Urinary bladder (tissue), 4 donors: ENCODE results near the gene RBPMS2. TPM values are rescaled to one million over a fixed set of nuclear protein-coding genes. Genes with fewer than 3 reads are reported as not detected.

Source experiments
- DNase-seq: peaks from one replicate; pipeline ENCODE4 v3.0.0-alpha.2; 2015; ENCODE audit errors: extremely low spot score
- H3K27ac ChIP-seq: one replicate; pipeline ENCODE4 v1.5.1; 2013; ENCODE audit warnings: low read depth, mild to moderate bottlenecking, moderate library complexity
- H3K36me3 ChIP-seq: one replicate; pipeline ENCODE4 v1.6.1; 2013; ENCODE audit warnings: mild to moderate bottlenecking, moderate library complexity; ENCODE audit not compliant: insufficient read depth
- H3K4me1 ChIP-seq: one replicate; pipeline ENCODE4 v1.6.1; 2013; ENCODE audit warnings: mild to moderate bottlenecking, moderate library complexity; ENCODE audit not compliant: insufficient read depth
- H3K4me3 ChIP-seq: one replicate; pipeline ENCODE4 v1.5.1; 2013; ENCODE audit warnings: low read depth, low read length
- WGBS: extraction: QIAGEN DNeasy Blood & Tissue Kit; methylation state at CpG from one replicate; pipeline ENCODE4 v1.1.7; 2013; 5-methylcytosine and 5-hydroxymethylcytosine counted together
- polyA plus RNA-seq: library from polyadenylated mRNA; stranded (reverse); fragments of 200-250 nt; gene quantifications from one replicate; pipeline ENCODE4 v1.2.3, GENCODE V29; 2013
- total RNA-seq: library from RNA; depleted of rRNA; stranded (reverse); fragments of >200 nt; gene quantifications from one replicate; pipeline ENCODE4 v1.2.3, GENCODE V29; 2014
- donor health status: healthy with polysubstance abuse.
- donor health status: healthy.

The RBPMS2 gene
- total and polyA plus RNA-seq, 2 donors: 4.0 to 90.9 TPM

DNA sequence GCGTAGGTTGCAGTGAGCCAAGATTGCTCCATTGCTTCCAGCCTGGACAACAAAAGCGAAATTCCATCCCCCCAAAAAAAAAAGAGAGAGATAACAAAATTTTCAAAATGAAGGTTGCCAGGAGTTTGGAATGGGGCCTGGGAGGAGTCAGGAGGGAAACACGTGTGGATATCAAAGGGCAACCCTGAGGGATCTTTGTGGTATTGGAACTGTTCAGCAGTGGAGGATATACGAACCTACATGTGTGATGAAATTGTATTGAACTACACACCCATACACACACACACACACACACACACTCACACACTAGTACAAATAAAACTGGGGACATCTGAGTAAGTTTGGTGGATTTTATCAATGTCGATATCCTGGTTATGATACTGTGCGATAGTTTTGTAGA lies 61.8 kb downstream of the RBPMS2 start:
- no peaks in the 10 kb centered on the region for H3K4me1 ChIP-seq
- 86% methylated on average over 6 of the region's 6 CpGs for WGBS
- no peaks in the 10 kb centered on the region for H3K36me3 ChIP-seq
- DNase-seq: no peak
- no peak overlapping the region for H3K27ac ChIP-seq
- no peak overlapping the region for H3K4me3 ChIP-seq

- WGBS: 83% methylated on average over 2 of the region's 2 CpGs
- no peak overlapping the region for H3K27ac ChIP-seq
- H3K36me3 ChIP-seq: no peaks in the 10 kb centered on the region
Measured at GRCh38 chr15:64712353-64712752, 63.0 kb downstream of the RBPMS2 start.

DNA sequence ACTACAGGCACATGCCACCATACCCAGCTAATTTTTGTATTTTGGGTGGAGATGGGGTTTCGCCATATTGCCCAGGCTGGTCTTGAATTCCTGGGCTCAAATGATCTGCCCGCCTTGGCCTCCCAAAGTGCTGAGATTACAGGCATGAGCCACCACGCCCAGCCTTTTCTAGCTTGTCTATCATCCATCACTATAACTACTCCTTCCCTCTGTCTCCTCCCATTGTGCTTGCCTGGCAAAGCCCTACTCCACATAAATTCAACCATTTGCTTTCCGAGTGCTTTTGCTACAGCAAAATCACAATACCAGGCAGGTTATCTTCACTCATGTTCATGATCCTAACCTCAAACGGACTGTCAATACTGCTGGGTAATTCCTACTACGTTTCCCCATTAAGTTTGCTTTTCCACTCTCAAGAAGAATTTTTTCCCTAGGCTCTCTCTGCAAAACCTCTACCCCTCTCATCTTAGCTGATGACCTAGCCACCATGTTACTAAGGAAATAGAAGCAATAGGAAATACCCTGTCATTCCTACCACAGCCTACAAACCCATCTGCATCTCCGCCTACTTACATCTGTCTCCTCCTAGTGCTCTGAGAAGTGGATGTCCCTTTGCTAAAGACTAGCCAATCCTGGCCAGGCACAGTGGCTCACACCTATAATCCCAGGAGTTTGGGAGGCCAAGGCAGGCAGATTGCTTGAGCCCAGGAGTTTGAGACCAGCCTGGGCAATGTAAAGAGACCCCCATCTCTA lies 64.5 kb downstream of the RBPMS2 start:
- H3K36me3 ChIP-seq: no peaks in the 10 kb centered on the region
- no peak overlapping the region for H3K4me3 ChIP-seq
- H3K4me1 ChIP-seq: no peaks in the 10 kb centered on the region
- H3K27ac ChIP-seq: no peak overlapping the region
- 93% methylated on average over 7 of the region's 7 CpGs for WGBS
- no peak for DNase-seq

More at GRCh38 chr15:64712353-64712752, 63.0 kb downstream of the RBPMS2 start:
- Histone ChIP-seq H3K4me1 (no peaks in the 10 kb centered on the region), H3K4me3 (no peak overlapping the region)
- DNase-seq: no peak

GRCh38 chr15:64706011-64706911 lies 69.1 kb downstream of the RBPMS2 start:
- H3K36me3 ChIP-seq: no peaks in the 10 kb centered on the region
- H3K4me1 ChIP-seq: no peaks in the 10 kb centered on the region
- H3K4me3 ChIP-seq: no peak overlapping the region
- WGBS: 90% methylated on average over 10 of the region's 10 CpGs
- H3K27ac ChIP-seq: no peak overlapping the region
- DNase-seq: no peak

DNA sequence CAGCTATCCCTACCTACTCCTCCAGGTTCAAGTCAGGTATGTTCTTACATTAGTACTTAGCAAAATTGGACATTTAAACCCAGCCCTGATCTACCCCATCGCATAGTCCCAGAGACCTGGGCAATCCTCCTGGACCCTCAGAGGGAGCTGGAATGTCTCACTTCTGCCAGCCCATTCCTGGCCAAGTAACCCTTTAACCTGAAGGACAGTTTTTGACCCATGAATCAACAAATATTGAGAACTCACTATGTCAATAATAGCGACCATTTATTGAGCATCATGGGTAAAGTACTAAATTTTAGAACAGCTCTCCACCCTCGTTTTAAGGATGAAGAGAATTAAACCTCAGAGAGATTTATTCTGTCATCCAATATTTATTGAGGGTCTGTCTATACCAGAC lies 70.4 kb downstream of the RBPMS2 start:
- H3K36me3 ChIP-seq: no peaks in the 10 kb centered on the region
- DNase-seq: no peak
- H3K4me3 ChIP-seq: no peak overlapping the region
- no peak overlapping the region for H3K27ac ChIP-seq
- peaks cover under 1% of the 10 kb centered on the region for H3K4me1 ChIP-seq
- 86% methylated on average over 3 of the region's 3 CpGs for WGBS

DNA sequence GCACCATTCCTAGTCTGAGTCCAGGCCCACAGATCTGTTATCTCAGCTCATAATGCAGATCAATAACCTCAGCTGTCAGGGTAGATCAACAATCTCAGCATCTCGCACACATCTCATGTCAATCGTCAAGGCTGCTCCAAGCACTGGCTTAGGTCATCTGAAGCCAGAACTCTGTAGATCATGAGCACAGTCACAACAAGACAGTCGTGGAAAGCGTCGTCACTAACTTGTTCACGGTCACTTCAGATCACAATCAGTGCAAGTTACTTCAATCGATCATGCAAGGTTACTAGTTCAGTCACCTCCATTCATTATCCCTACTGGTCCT lies 71.8 kb downstream of the RBPMS2 start:
- DNase-seq: no peak
- whole genome bisulfite sequencing: 44% methylated on average over 7 of the region's 7 CpGs
- H3K4me1 ChIP-seq: peaks cover 5% of the 10 kb centered on the region

DNA sequence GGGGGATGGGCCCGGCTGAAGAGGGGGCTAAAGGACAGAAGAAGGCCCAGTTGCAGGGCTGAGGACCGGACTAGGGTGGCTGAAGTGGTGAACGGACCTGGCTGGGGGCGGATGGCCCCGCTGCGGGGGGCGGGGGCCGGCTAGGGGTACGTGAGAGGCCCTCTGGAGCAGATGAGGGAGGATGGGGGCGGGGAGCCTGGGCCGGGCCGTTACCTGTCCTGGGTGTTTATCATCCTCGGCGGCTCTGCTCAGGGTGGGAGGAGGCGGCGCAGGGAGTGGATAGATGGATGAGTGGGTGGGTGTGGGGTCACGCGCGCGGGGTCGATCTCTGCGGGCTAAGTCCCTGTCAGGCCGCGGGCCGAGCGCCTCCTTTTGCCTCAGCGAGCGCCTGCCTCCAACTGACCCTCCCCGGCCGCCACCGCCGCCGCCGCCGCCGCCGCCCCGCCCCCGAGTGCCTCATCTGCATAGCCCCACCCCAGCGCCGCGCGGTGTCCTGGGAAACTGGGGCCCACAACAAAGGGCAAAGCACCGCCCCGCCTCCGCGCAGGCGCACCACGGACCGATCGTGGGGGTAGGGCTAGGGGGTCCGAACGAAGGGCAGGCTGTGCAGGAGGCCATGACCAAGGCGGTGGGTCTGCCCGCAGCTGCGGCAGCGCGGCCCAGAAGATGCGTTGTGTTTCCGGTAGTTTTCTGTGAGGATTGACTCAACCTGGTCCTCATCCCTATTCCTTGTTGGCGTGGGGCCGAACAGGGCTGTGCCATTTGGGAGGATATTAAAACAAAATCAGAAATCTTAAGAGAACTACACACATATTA lies 72.4 kb downstream of the RBPMS2 start:
- Histone ChIP-seq H3K4me1 (peaks cover 5% of the 10 kb centered on the region), H3K4me3 (peak overlapping the region; percentile 84), H3K27ac (peak overlapping the region; percentile 94), H3K36me3 (no peaks in the 10 kb centered on the region)
- DNase-seq: peak; percentile 91
- under 1% methylated on average over 60 of the region's 62 CpGs for WGBS

More for the DNA sequence above, 71.8 kb downstream of the RBPMS2 start:
- Histone ChIP-seq H3K27ac (peak overlapping the region; percentile 83), H3K4me3 (peak overlapping the region; percentile 84), H3K36me3 (no peaks in the 10 kb centered on the region)

- no peak overlapping the region for H3K27ac ChIP-seq
- DNase-seq: no peak
- no peaks in the 10 kb centered on the region for H3K36me3 ChIP-seq
- WGBS: 22% methylated on average over 5 of the region's 5 CpGs
- H3K4me1 ChIP-seq: peaks cover 5% of the 10 kb centered on the region
- peak overlapping the region; percentile 84 for H3K4me3 ChIP-seq
Measured at GRCh38 chr15:64701482-64702184, 73.8 kb downstream of the RBPMS2 start.

- Histone ChIP-seq H3K4me1 (peaks cover 5% of the 10 kb centered on the region), H3K27ac (no peak overlapping the region), H3K36me3 (no peaks in the 10 kb centered on the region), H3K4me3 (no peak overlapping the region)
- DNase-seq: no peak
- WGBS: 49% methylated on average over 3 of the region's 3 CpGs
Measured at GRCh38 chr15:64701051-64701450, 74.3 kb downstream of the RBPMS2 start.

GRCh38 chr15:64699751-64700388 lies 75.5 kb downstream of the RBPMS2 start:
- DNase-seq: no peak
- H3K4me3 ChIP-seq: no peak overlapping the region

DNA sequence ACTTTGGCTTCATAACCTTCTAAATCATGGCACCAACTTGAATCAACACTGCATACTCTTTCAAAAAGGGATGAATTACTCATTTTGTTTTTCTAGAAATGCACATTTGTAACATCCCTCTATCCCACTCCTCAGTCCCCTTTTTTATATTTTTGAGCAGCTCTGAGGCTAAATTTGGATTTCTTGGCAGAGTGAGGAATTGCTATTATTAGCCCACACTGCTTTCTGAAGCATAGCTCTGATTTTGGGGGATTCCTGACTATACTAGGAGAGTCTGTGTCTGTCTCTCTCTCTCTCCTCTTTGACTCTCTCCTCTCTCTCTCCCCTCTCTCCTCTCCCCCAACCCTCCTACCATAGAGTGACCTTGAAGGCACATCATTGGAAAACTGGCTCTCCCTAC lies 76.6 kb downstream of the RBPMS2 start:
- Histone ChIP-seq H3K27ac (no peak overlapping the region), H3K4me1 (peaks cover 5% of the 10 kb centered on the region), H3K36me3 (no peaks in the 10 kb centered on the region), H3K4me3 (no peak overlapping the region)
- DNase-seq: no peak

More at GRCh38 chr15:64699751-64700388, 75.5 kb downstream of the RBPMS2 start:
- 16% methylated on average over 7 of the region's 7 CpGs for WGBS
- peaks cover 5% of the 10 kb centered on the region for H3K4me1 ChIP-seq
- H3K27ac ChIP-seq: no peak overlapping the region
- H3K36me3 ChIP-seq: no peaks in the 10 kb centered on the region

GRCh38 chr15:64697911-64698369 lies 77.4 kb downstream of the RBPMS2 start:
- no peak overlapping the region for H3K4me3 ChIP-seq
- DNase-seq: no peak
- H3K4me1 ChIP-seq: peaks cover 5% of the 10 kb centered on the region
- WGBS: 59% methylated on average over 3 of the region's 3 CpGs
- H3K27ac ChIP-seq: no peak overlapping the region
- H3K36me3 ChIP-seq: no peaks in the 10 kb centered on the region
